HL-60 (cell line): ENCODE data around the gene PATE4.
A peak's percentile ranks its signal among the peaks of the same experiment; 100 is the strongest.

Source experiments
- DNase-seq, 2 experiments: peaks; one replicate each; pipeline ENCODE4 v3.0.0-alpha.2; 2010 to 2020; ENCODE audit warnings: low read depth in 1 of 2, low spot score in 1 of 2
- H3K27ac ChIP-seq: fragments of 250-450 bp; sonication (Bioruptor Pico); replicated peaks from 2 replicates; pipeline ENCODE4 v1.5.1; 2020; ENCODE audit warnings: mild to moderate bottlenecking, moderate library complexity
- H3K27me3 ChIP-seq: fragments of 250-450 bp; sonication (Bioruptor Pico); 2 replicates; pipeline ENCODE4 v1.5.1; 2021; ENCODE audit warnings: mild to moderate bottlenecking, moderate library complexity; ENCODE audit not compliant: insufficient read depth, poor library complexity, severe bottlenecking
- H3K4me3 ChIP-seq: replicated peaks from 2 replicates; pipeline ENCODE4 v1.5.1; 2011; ENCODE audit warnings: mild to moderate bottlenecking, control low read depth, low read length; ENCODE audit not compliant: insufficient read depth
- CTCF ChIP-seq: IDR thresholded peaks from one replicate; pipeline ENCODE4 v1.5.1; 2011; ENCODE audit warnings: low read length, control low read depth, inconsistent platforms; ENCODE audit not compliant: insufficient read depth
- GABPA ChIP-seq: IDR thresholded peaks from 2 replicates; pipeline ENCODE4 v1.6.1; 2012; ENCODE audit warnings: low read depth
- POLR2AphosphoS5 ChIP-seq: IDR thresholded peaks from 2 replicates; pipeline ENCODE4 v1.6.1; 2012; ENCODE audit warnings: low read depth
- REST ChIP-seq: IDR thresholded peaks from 2 replicates; pipeline ENCODE4 v1.6.1; 2012; ENCODE audit warnings: low read depth; ENCODE audit not compliant: insufficient replicate concordance
- SPI1 ChIP-seq: IDR thresholded peaks from 2 replicates; pipeline ENCODE4 v1.6.1; 2012; ENCODE audit warnings: low read depth, mild to moderate bottlenecking, borderline replicate concordance

PATE4 gene

DNA sequence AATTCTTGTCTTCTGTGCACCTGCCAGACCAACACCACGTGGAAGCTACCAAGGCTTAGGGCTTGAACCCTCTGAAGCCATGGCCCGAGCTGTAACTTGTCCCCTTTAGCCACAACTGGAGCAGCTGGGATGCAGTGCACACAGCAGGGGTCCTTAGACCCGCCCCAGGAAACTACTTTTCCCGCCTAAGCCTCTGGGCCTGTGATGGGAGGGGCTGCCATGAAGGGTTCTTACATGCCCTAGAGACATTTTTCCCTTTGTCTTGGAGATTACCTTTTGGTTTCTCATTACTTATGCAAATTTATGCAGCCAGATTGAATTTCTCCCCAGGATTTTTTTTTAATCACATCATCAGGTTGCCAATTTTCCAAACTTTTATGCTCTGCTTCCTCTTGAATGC is 35.5 kb upstream of the PATE4 start:
- no peak for DNase-seq
- no peak overlapping the region for H3K27ac ChIP-seq
- H3K4me3 ChIP-seq, result no peak overlapping the region
- H3K27me3 ChIP-seq, result no peaks in the 10 kb centered on the region
- TF ChIP-seq CTCF, result no peak
- TF ChIP-seq REST, result no peak
- TF ChIP-seq POLR2AphosphoS5, result no peak
- TF ChIP-seq GABPA, result no peak
- no peak for TF ChIP-seq SPI1

- no peak overlapping the region for H3K4me3 ChIP-seq
- H3K27ac ChIP-seq, result no peak overlapping the region
- DNase-seq, result no peak
- no peaks in the 10 kb centered on the region for H3K27me3 ChIP-seq
- TF ChIP-seq REST (peak; percentile 86), GABPA (no peak), SPI1 (no peak), POLR2AphosphoS5 (no peak)
Measured at GRCh38 chr11:125799808-125800207, 33.3 kb upstream of the PATE4 start.

GRCh38 chr11:125802387-125802786 is 30.7 kb upstream of the PATE4 start:
- H3K4me3 ChIP-seq, result no peak overlapping the region
- H3K27me3 ChIP-seq, result no peaks in the 10 kb centered on the region
- H3K27ac ChIP-seq, result no peak overlapping the region
- no peak for DNase-seq
- TF ChIP-seq SPI1 (no peak), CTCF (no peak), REST (no peak), GABPA (no peak), POLR2AphosphoS5 (no peak)

DNA sequence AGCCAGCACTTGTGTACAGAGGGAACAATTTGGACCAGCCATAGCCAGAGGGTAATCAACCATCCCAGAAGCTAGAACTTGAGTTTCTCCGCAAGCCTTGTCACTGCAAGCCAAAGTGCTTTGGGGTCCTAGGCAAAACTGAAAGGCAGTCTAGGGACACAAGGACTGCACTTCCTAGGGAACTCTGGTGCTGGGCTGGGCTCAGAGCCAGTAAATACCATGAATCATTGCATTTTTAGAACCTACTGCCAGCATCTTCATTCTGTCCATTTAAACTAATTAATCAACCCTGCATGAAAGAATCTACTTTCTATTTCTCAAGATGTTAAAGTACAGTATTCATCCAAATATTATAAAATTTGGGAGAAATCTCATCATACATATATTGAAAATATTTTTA is 25.2 kb upstream of the PATE4 start:
- Histone ChIP-seq H3K27ac (no peak overlapping the region), H3K27me3 (no peaks in the 10 kb centered on the region), H3K4me3 (no peak overlapping the region)
- DNase-seq, result no peak
- TF ChIP-seq CTCF, result no peak
